Liver (tissue), 9 donors: ENCODE data around the gene HEXB. TPM values are rescaled to one million over a fixed set of nuclear protein-coding genes. Genes with fewer than 3 reads are reported as not detected.

Experiments
- DNase-seq: peaks from one replicate; pipeline ENCODE4 v3.0.0-alpha.2; 2017; ENCODE audit warnings: low spot score
- H3K27ac ChIP-seq, 2 donors: one replicate each; pipeline ENCODE4 v1.7.0; 2013; ENCODE audit warnings: inconsistent platforms in 2 of 2, low read length in 2 of 2, control low read depth in 1 of 2, low read depth in 1 of 2, mild to moderate bottlenecking in 1 of 2
- H3K27me3 ChIP-seq, 4 donors: one replicate each; pipeline versions ENCODE4 v1.6.1 to v1.7.0; 2013; ENCODE audit warnings: low read length in 3 of 4, inconsistent platforms in 1 of 4, mild to moderate bottlenecking in 1 of 4, moderate library complexity in 1 of 4; ENCODE audit not compliant: control insufficient read depth in 4 of 4, insufficient read depth in 4 of 4
- H3K36me3 ChIP-seq, 4 donors: one replicate each; pipeline versions ENCODE4 v1.6.1 to v1.7.0; 2013; ENCODE audit warnings: low read length in 3 of 4, mild to moderate bottlenecking in 3 of 4, low read depth in 1 of 4, moderate library complexity in 1 of 4; ENCODE audit not compliant: control insufficient read depth in 4 of 4, insufficient read depth in 3 of 4
- H3K4me1 ChIP-seq, 4 donors: one replicate each; pipeline versions ENCODE4 v1.6.1 to v1.7.0; 2013; ENCODE audit warnings: low read length in 3 of 4, mild to moderate bottlenecking in 3 of 4, moderate library complexity in 1 of 4; ENCODE audit not compliant: control insufficient read depth in 4 of 4, insufficient read depth in 4 of 4
- H3K4me3 ChIP-seq, 3 donors: one replicate each; pipeline versions ENCODE4 v1.6.1 to v1.7.0; 2013; ENCODE audit warnings: low read length in 3 of 3, control low read depth in 1 of 3, low read depth in 1 of 3, mild to moderate bottlenecking in 1 of 3
- H3K9ac ChIP-seq, 2 donors: one replicate each; pipeline ENCODE4 v1.7.0; 2013; ENCODE audit warnings: low read length in 2 of 2, mild to moderate bottlenecking in 2 of 2, moderate library complexity in 2 of 2, control low read depth in 1 of 2, low read depth in 1 of 2
- H3K9me3 ChIP-seq, 4 donors: one replicate each; pipeline versions ENCODE4 v1.6.1 to v1.7.0; 2013; ENCODE audit warnings: low read length in 3 of 4; ENCODE audit not compliant: control insufficient read depth in 4 of 4
- EGR1 ChIP-seq, 2 donors: IDR thresholded peaks; 2 replicates each; pipeline ENCODE4 v1.6.1; 2016 to 2018; ENCODE audit warnings: antibody characterized with exemption in 2 of 2, low read depth in 2 of 2
- FOXA1 ChIP-seq: IDR thresholded peaks from 2 replicates; pipeline ENCODE4 v1.6.1; 2016; ENCODE audit warnings: antibody characterized with exemption
- GABPA ChIP-seq, 2 donors: IDR thresholded peaks in 1 of 2; conservative IDR thresholded peaks in 1 of 2; 2 replicates each; pipeline ENCODE4 v1.6.1; 2016; ENCODE audit warnings: antibody characterized with exemption in 2 of 2, mild to moderate bottlenecking in 1 of 2, moderate library complexity in 1 of 2
- HNF4A ChIP-seq, 2 donors: conservative IDR thresholded peaks; 2 replicates each; pipeline ENCODE4 v1.6.1; 2016; ENCODE audit warnings: antibody characterized with exemption in 2 of 2, mild to moderate bottlenecking in 2 of 2
- HNF4G ChIP-seq: IDR thresholded peaks from 2 replicates; pipeline ENCODE4 v1.6.1; 2016; ENCODE audit warnings: antibody characterized with exemption
- JUND ChIP-seq, 2 donors: IDR thresholded peaks; 2 replicates each; pipeline ENCODE4 v1.6.1; 2016; ENCODE audit warnings: antibody characterized with exemption in 2 of 2
- RAD21 ChIP-seq, 2 donors: IDR thresholded peaks; 2 replicates each; pipeline ENCODE4 v1.6.1; 2016; ENCODE audit warnings: antibody characterized with exemption in 2 of 2, mild to moderate bottlenecking in 2 of 2
- REST ChIP-seq: IDR thresholded peaks from 2 replicates; pipeline ENCODE4 v1.6.1; 2016; ENCODE audit warnings: antibody characterized with exemption, mild to moderate bottlenecking
- RXRA ChIP-seq, 2 donors: IDR thresholded peaks; 2 replicates each; pipeline ENCODE4 v1.6.1; 2017 to 2018; ENCODE audit warnings: antibody characterized with exemption in 2 of 2, mild to moderate bottlenecking in 1 of 2
- SP1 ChIP-seq: IDR thresholded peaks from 2 replicates; pipeline ENCODE4 v1.6.1; 2018; ENCODE audit warnings: antibody characterized with exemption, mild to moderate bottlenecking
- TAF1 ChIP-seq: conservative IDR thresholded peaks from 2 replicates; pipeline ENCODE4 v1.6.1; 2016; ENCODE audit warnings: antibody characterized with exemption, mild to moderate bottlenecking
- YY1 ChIP-seq: IDR thresholded peaks from 2 replicates; pipeline ENCODE4 v1.6.1; 2016; ENCODE audit warnings: antibody characterized with exemption, mild to moderate bottlenecking
- ZBTB33 ChIP-seq: IDR thresholded peaks from 2 replicates; pipeline ENCODE4 v1.6.1; 2016; ENCODE audit warnings: antibody characterized with exemption
- WGBS: extraction: QIAGEN DNeasy Blood & Tissue Kit; methylation state at CpG from one replicate; pipeline ENCODE4 v1.1.7; 2013; 5-methylcytosine and 5-hydroxymethylcytosine counted together
- polyA plus RNA-seq, 2 donors: library from polyadenylated mRNA; stranded (reverse) in 1 of 2; unstranded in 1 of 2; fragments of 200-250 nt in 1 of 2; fragments of >200 nt in 1 of 2; fragmentation: Nextera tagmentation in 1 of 2; extraction: Ambion mirVana in 1 of 2; gene quantifications; one replicate each; pipeline versions ENCODE4 v1.2.1 to v1.2.3, GENCODE V29; 2013 to 2015
- total RNA-seq, 2 donors: library from RNA; depleted of rRNA; stranded (reverse); fragments of >200 nt; gene quantifications; one replicate each; pipeline ENCODE4 v1.2.3, GENCODE V29; 2014
- TF ChIP-seq, protein P1 (sequence below): IDR thresholded peaks from 2 replicates; pipeline ENCODE4 v1.6.1; 2016; ENCODE audit warnings: antibody characterized with exemption
- TF ChIP-seq, protein P2 (sequence below): IDR thresholded peaks from 2 replicates; pipeline ENCODE4 v1.6.1; 2016; ENCODE audit warnings: antibody characterized with exemption
- donor health status: healthy.
- donor health status: healthy.
- donor health status: healthy.
- donor health status: healthy.
- donor health status: healthy.

Gene HEXB
- total and polyA plus RNA-seq, 4 donors: 67.7 to 84.5 (median 76.2) TPM

DNA sequence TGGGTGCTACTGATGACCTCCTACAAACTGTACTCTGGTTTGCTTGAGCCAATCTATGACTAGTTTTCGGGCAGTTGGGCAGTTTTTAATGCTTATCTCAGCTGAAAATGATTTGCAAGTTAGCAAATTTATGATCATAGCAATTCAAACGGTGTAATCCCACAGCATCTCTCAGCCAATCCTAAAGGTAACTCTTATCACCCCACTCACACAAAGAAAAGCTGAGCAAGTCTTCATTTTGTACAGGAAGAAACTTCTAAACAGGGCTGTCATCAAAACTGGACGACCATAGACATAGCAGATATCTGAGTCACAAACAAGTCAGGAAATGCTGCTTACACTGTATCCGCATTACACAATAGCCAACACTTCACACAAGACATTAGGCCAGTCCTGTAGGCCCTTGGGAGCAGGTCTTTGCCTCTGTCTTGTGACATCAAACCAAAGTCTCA, 41.9 kb upstream of the HEXB start:
- H3K27me3 ChIP-seq: no peaks in the 10 kb centered on the region
- no peak for DNase-seq
- TF ChIP-seq HNF4G (no peak), GABPA (IDR thresholded peaks at IDR 0.05 in 1 of 2, conservative IDR thresholded peaks at IDR 0.05 in 1 of 2) (peak in 1 of 2 donors; percentile 3), RAD21 (IDR thresholded peaks at IDR 0.05) (no peak), TAF1 (no peak), ZBTB33 (no peak), SP1 (no peak), REST (no peak), EGR1 (IDR thresholded peaks at IDR 0.05; ENCODE audit: low read depth in 2 of 2) (no peak), HNF4A (conservative IDR thresholded peaks at IDR 0.05) (no peak), YY1 (no peak), FOXA1 (no peak), JUND (IDR thresholded peaks at IDR 0.05) (peak; percentile 32 to 50)
- TF ChIP-seq, protein P1, sequence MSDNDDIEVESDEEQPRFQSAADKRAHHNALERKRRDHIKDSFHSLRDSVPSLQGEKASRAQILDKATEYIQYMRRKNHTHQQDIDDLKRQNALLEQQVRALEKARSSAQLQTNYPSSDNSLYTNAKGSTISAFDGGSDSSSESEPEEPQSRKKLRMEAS: no peak
- TF ChIP-seq, protein P2, sequence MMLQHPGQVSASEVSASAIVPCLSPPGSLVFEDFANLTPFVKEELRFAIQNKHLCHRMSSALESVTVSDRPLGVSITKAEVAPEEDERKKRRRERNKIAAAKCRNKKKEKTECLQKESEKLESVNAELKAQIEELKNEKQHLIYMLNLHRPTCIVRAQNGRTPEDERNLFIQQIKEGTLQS: no peak
- peaks cover 3 to 37% (median 20%) of the 10 kb centered on the region in 4 donors for H3K4me1 ChIP-seq
- H3K9me3 ChIP-seq: no peaks in the 10 kb centered on the region
- H3K9ac ChIP-seq: no peak overlapping the region
- WGBS: 65% methylated on average over 4 of the region's 4 CpGs
- H3K36me3 ChIP-seq: no peaks in the 10 kb centered on the region
- peak overlapping the region in 1 of 2 donors; percentile 44 for H3K27ac ChIP-seq
- H3K4me3 ChIP-seq: no peak overlapping the region

DNA sequence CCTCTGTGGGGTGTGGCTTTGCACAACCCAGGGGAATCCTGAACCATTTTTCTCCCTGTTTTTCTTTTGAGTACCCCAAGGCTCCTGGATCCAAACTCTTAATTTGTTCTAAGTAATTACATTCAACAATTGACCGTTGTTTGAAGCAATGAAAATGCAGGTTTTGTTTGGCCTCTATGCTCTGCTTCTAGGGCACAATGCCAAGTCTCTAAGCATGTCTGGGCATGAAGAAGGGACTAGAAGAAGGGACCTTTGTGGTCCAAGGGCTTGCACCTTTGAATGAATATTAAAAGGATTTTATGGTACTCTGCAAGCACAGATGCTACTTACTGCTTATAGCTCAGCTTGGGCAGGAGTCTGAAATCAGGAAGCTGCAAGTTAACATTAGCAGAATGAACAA, 37.9 kb upstream of the HEXB start:
- Histone ChIP-seq H3K9me3 (no peaks in the 10 kb centered on the region), H3K27ac (no peak overlapping the region), H3K4me3 (no peak overlapping the region), H3K4me1 (peaks cover 0 to 8% (median 2%) of the 10 kb centered on the region in 4 donors), H3K9ac (no peak overlapping the region), H3K36me3 (no peaks in the 10 kb centered on the region), H3K27me3 (no peaks in the 10 kb centered on the region)
- no peak for DNase-seq
- TF ChIP-seq JUND (IDR thresholded peaks at IDR 0.05) (no peak), YY1 (no peak), EGR1 (IDR thresholded peaks at IDR 0.05; ENCODE audit: low read depth in 2 of 2) (no peak), REST (no peak), TAF1 (no peak), RXRA (IDR thresholded peaks at IDR 0.05) (no peak), HNF4G (no peak)
- TF ChIP-seq, protein P2: no peak
- WGBS: 76% methylated on average over 1 of the region's 1 CpG
